IPS-15b (cell line): ENCODE results near the gene MICALL2.

Experiments
- H3K27me3 ChIP-seq: one replicate; pipeline ENCODE4 v1.6.1; 2013; ENCODE audit warnings: low read length; ENCODE audit not compliant: control insufficient read depth, insufficient read depth
- H3K36me3 ChIP-seq: one replicate; pipeline ENCODE4 v1.6.1; 2013; ENCODE audit warnings: low read length; ENCODE audit not compliant: control insufficient read depth, insufficient read depth
- H3K4me1 ChIP-seq: one replicate; pipeline ENCODE4 v1.6.1; 2013; ENCODE audit warnings: mild to moderate bottlenecking, low read length; ENCODE audit not compliant: control insufficient read depth, insufficient read depth
- H3K4me3 ChIP-seq: one replicate; pipeline ENCODE4 v1.5.1; 2013; ENCODE audit warnings: low read depth, low read length
- H3K9ac ChIP-seq: one replicate; pipeline ENCODE4 v1.6.1; 2013; ENCODE audit warnings: low read depth, mild to moderate bottlenecking, low read length
- H3K9me3 ChIP-seq: one replicate; pipeline ENCODE4 v1.6.1; 2013; ENCODE audit warnings: mild to moderate bottlenecking, low read length; ENCODE audit not compliant: control insufficient read depth, insufficient read depth

Gene MICALL2

DNA sequence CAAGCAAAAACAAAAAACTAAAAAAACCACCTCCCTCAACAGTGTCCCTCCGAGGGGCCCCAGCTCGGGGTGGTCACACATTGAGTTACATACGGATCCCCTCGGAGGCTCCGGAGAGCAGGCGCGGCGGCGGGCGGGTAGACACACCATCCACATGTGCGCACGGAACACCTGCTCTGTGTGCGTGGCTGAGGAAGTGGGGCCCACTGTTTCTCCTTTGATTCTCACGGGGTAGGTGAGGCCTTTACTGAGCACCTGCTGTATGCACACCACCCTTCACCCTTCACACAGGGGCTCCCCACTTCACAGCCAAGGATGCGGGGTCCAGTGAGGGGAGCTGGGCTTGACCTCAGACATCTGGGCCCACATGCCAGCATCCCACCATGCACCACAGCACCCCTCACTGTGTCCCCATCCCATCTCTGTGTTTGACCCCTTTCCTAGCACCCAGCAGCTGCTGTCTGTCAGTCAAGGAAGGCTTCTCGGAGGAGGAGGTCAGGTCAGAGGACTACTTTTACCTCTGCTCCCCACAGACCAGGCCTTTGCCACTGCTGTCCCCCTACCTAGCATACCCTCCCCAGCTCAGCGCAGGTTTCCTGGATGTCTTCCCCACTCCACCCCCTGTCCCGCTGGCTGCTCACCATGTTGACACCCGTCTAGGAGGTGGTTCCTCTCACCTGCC, 71.1 kb downstream of the MICALL2 start:
- Histone ChIP-seq H3K9ac (no peak overlapping the region), H3K9me3 (no peaks in the 10 kb centered on the region), H3K36me3 (no peaks in the 10 kb centered on the region), H3K4me3 (no peak overlapping the region), H3K4me1 (no peaks in the 10 kb centered on the region), H3K27me3 (no peaks in the 10 kb centered on the region)

DNA sequence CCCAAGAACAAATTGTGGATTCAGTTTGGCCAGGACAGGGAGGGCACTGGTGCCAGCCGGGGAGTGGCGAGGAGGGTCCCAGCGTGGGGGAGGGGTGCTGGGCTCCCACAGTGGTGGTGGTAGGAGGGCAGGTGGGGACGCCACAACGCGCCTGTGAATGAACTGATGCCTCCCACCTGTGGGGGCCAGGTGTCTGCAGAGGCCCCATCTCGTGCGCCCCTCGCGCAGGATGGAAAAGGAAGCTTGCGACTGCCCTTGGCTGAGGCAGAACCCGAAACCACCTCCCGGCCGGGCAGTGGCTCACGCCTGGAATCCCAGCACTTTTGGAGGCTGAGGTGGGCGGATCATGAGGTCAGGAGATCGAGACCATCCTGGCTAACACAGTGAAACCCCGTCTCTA, 72.0 kb downstream of the MICALL2 start:
- Histone ChIP-seq H3K9ac (no peak overlapping the region), H3K9me3 (no peaks in the 10 kb centered on the region), H3K4me1 (no peaks in the 10 kb centered on the region), H3K27me3 (no peaks in the 10 kb centered on the region), H3K4me3 (no peak overlapping the region), H3K36me3 (no peaks in the 10 kb centered on the region)

DNA sequence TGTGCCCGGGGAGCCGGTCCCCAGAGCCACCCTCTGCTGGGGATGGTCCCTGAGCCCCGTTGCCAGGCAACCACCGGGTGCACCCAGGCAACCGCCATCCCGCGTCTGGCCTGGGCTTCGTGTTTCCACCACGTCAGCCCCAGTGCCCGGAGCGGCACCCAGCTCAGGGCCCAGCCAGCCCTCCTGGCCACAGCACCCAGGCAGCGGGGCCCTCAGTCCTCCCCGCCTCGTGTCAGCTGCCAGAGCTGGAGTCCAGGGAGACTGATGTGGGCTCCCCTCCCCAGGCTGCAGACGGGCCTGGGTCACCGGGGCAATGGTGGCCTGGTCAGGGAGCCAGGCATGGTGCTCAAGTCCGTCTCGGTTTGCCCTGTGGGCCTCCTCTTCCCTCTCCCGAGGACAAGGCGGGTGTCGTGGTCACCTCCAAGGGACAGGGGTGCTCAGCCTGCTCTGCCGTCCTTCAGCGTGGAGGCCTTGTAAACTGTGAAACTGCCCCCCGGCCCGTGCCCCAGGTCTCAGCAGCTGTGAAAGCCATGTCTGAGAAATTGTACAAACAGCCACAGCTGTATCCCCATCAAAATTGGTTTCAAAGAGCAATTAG, 72.5 kb downstream of the MICALL2 start:
- H3K4me1 ChIP-seq: no peaks in the 10 kb centered on the region

DNA sequence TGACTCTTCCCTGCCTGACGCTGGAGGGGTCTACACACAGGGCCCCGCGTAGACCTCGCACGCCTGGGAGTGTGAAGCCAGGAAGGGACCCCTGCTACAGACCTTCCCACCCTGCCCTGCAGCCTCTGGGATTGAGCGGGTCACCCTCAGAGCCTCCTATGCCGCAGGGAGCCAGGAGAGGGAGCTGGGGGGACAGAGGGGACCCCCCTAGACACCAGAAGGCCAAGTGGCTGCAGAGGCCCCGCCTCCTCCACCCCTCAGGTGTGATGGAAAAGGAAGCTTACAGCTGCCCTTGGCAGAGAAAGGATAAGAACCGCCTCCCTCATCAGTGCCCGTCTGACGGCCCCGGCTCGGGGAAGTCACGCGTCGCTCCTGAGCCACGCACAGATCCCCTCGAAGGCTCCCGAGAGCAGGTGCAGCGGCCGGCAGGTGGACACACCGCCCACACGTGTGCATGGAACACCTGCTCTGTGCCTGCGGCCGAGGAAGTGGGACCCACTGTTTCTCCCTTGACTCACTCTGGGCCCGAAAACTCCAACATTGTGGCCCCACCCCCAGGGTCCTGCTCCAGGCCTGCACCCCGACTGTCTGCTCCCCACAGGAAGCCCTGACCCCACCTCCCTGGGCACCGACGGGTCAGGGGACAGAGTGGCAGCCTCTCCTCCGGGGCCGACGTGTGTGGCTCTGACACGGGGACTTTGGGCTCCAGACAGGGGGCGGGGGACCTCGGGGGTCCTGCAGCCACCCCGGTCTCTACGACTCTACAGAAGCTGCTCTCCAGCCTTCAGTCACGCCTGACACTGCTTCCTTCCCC, 73.3 kb downstream of the MICALL2 start:
- Histone ChIP-seq H3K27me3 (no peaks in the 10 kb centered on the region), H3K9ac (no peak overlapping the region), H3K4me3 (no peak overlapping the region), H3K36me3 (no peaks in the 10 kb centered on the region), H3K9me3 (no peaks in the 10 kb centered on the region), H3K4me1 (no peaks in the 10 kb centered on the region)

More for the DNA sequence above, 72.5 kb downstream of the MICALL2 start:
- Histone ChIP-seq H3K4me3 (no peak overlapping the region), H3K9me3 (no peaks in the 10 kb centered on the region), H3K27me3 (no peaks in the 10 kb centered on the region), H3K9ac (no peak overlapping the region), H3K36me3 (no peaks in the 10 kb centered on the region)

DNA sequence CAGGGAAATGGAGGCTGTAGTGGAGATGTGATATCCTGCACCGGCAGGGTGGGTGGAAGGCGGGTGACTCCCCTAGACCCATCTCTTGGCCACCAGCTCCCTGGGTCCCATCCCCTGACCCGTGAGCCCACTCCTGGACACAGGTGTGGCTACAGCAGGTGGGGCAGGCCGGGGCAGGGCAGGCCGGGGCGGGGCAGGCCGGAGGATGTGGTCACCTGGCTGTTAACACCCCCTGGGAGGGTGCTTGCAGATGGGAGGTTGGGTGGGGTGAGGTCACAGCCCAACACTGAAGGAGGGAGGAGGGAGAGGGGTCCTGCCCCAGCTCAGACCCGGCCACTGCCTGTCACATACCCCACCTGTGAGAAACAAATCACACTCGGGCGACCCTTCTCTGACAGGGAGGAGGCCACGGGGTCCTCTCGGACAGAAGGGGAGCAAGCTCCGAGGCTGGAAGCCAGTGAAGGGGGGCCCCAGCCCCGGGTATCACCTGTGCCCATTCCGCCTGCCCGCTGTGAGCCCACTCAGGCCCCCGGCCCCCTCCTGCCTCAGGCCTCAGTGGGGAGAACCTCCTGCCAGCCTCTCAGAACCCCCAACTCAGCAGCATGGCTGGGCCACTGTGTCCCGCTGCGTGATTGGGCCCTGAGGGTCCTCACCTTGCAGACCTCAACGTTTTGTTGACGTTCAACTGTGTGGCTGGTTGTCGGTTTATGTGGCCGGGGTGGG, 74.0 kb downstream of the MICALL2 start:
- no peaks in the 10 kb centered on the region for H3K27me3 ChIP-seq
- H3K4me1 ChIP-seq: no peaks in the 10 kb centered on the region
- no peaks in the 10 kb centered on the region for H3K9me3 ChIP-seq
- no peaks in the 10 kb centered on the region for H3K36me3 ChIP-seq
- no peak overlapping the region for H3K9ac ChIP-seq
- H3K4me3 ChIP-seq: no peak overlapping the region
